ENCODE data around the gene MCM3AP.
"Not testable (repeated sequence)": the region's sequence is repeated elsewhere in the genome, so short reads cannot be mapped to it uniquely, and the experiment has no call there.

The MCM3AP gene

GRCh38 chr21:46202592-46203202 is 82.7 kb downstream of the MCM3AP start:
- no peaks in the 10 kb centered on the region for H3K4me1 ChIP-seq (ENCODE audit: control insufficient read depth, insufficient read depth, low read length)
- no peaks in the 10 kb centered on the region for H3K9me3 ChIP-seq (ENCODE audit: control insufficient read depth, insufficient read depth, low read length)
- H3K4me3 ChIP-seq (ENCODE audit: low read depth, low read length): no peak overlapping the region
- H3K36me3 ChIP-seq (ENCODE audit: control insufficient read depth, insufficient read depth, low read length): peaks cover 26% of the 10 kb centered on the region
- H3K9ac ChIP-seq (ENCODE audit: low read depth, low read length): no peak overlapping the region
- no peaks in the 10 kb centered on the region for H3K27me3 ChIP-seq (ENCODE audit: control insufficient read depth, insufficient read depth, low read length)

- peaks cover 16% of the 10 kb centered on the region for H3K36me3 ChIP-seq (ENCODE audit: control insufficient read depth, insufficient read depth, low read length)
- H3K9ac ChIP-seq (ENCODE audit: low read depth, low read length); H3K9me3 ChIP-seq (ENCODE audit: control insufficient read depth, insufficient read depth, low read length); H3K4me3 ChIP-seq (ENCODE audit: low read depth, low read length); H3K27me3 ChIP-seq (ENCODE audit: control insufficient read depth, insufficient read depth, low read length); H3K4me1 ChIP-seq (ENCODE audit: control insufficient read depth, insufficient read depth, low read length): not testable (repeated sequence)
These were observed 84.3 kb downstream of the MCM3AP start for GRCh38 chr21:46200877-46201803.

GRCh38 chr21:46199436-46200373 is 85.7 kb downstream of the MCM3AP start:
- H3K4me3 ChIP-seq (ENCODE audit: low read depth, low read length): no peak overlapping the region
- H3K27me3 ChIP-seq (ENCODE audit: control insufficient read depth, insufficient read depth, low read length): no peaks in the 10 kb centered on the region
- H3K4me1 ChIP-seq (ENCODE audit: control insufficient read depth, insufficient read depth, low read length): no peaks in the 10 kb centered on the region
- no peaks in the 10 kb centered on the region for H3K9me3 ChIP-seq (ENCODE audit: control insufficient read depth, insufficient read depth, low read length)
- peaks cover 13% of the 10 kb centered on the region for H3K36me3 ChIP-seq (ENCODE audit: control insufficient read depth, insufficient read depth, low read length)
- no peak overlapping the region for H3K9ac ChIP-seq (ENCODE audit: low read depth, low read length)

GRCh38 chr21:46196733-46197132 is 88.7 kb downstream of the MCM3AP start:
- Histone ChIP-seq H3K9ac (ENCODE audit: low read depth, low read length) (no peak overlapping the region), H3K36me3 (ENCODE audit: control insufficient read depth, insufficient read depth, low read length) (peaks cover 26% of the 10 kb centered on the region), H3K4me3 (ENCODE audit: low read depth, low read length) (no peak overlapping the region), H3K4me1 (ENCODE audit: control insufficient read depth, insufficient read depth, low read length) (no peaks in the 10 kb centered on the region), H3K9me3 (ENCODE audit: control insufficient read depth, insufficient read depth, low read length) (no peaks in the 10 kb centered on the region), H3K27me3 (ENCODE audit: control insufficient read depth, insufficient read depth, low read length) (no peaks in the 10 kb centered on the region)

- no peaks in the 10 kb centered on the region for H3K4me1 ChIP-seq (ENCODE audit: control insufficient read depth, insufficient read depth, low read length)
- H3K9me3 ChIP-seq (ENCODE audit: control insufficient read depth, insufficient read depth, low read length): no peaks in the 10 kb centered on the region
- H3K4me3 ChIP-seq (ENCODE audit: low read depth, low read length): no peak overlapping the region
- no peak overlapping the region for H3K9ac ChIP-seq (ENCODE audit: low read depth, low read length)
- peaks cover 29% of the 10 kb centered on the region for H3K36me3 ChIP-seq (ENCODE audit: control insufficient read depth, insufficient read depth, low read length)
- no peaks in the 10 kb centered on the region for H3K27me3 ChIP-seq (ENCODE audit: control insufficient read depth, insufficient read depth, low read length)
These were observed 89.7 kb downstream of the MCM3AP start for GRCh38 chr21:46195595-46196195.

- Histone ChIP-seq H3K36me3 (ENCODE audit: control insufficient read depth, insufficient read depth, low read length) (peaks cover 33% of the 10 kb centered on the region), H3K4me3 (ENCODE audit: low read depth, low read length) (no peak overlapping the region)
These were observed 90.8 kb downstream of the MCM3AP start for GRCh38 chr21:46194374-46195334.

GRCh38 chr21:46193829-46194373 is 91.5 kb downstream of the MCM3AP start:
- H3K36me3 ChIP-seq (ENCODE audit: control insufficient read depth, insufficient read depth, low read length): peaks cover 33% of the 10 kb centered on the region
- H3K4me1 ChIP-seq (ENCODE audit: control insufficient read depth, insufficient read depth, low read length): no peaks in the 10 kb centered on the region

More at GRCh38 chr21:46194374-46195334, 90.8 kb downstream of the MCM3AP start:
- no peaks in the 10 kb centered on the region for H3K4me1 ChIP-seq (ENCODE audit: control insufficient read depth, insufficient read depth, low read length)
- H3K9me3 ChIP-seq (ENCODE audit: control insufficient read depth, insufficient read depth, low read length): no peaks in the 10 kb centered on the region
- H3K9ac ChIP-seq (ENCODE audit: low read depth, low read length): no peak overlapping the region
- H3K27me3 ChIP-seq (ENCODE audit: control insufficient read depth, insufficient read depth, low read length): no peaks in the 10 kb centered on the region

GRCh38 chr21:46191686-46192575 is 93.5 kb downstream of the MCM3AP start:
- H3K4me1 ChIP-seq (ENCODE audit: control insufficient read depth, insufficient read depth, low read length): peaks cover 3% of the 10 kb centered on the region
- H3K36me3 ChIP-seq (ENCODE audit: control insufficient read depth, insufficient read depth, low read length): peaks cover 33% of the 10 kb centered on the region
- no peaks in the 10 kb centered on the region for H3K9me3 ChIP-seq (ENCODE audit: control insufficient read depth, insufficient read depth, low read length)
- no peak overlapping the region for H3K9ac ChIP-seq (ENCODE audit: low read depth, low read length)
- H3K4me3 ChIP-seq (ENCODE audit: low read depth, low read length): no peak overlapping the region
- no peaks in the 10 kb centered on the region for H3K27me3 ChIP-seq (ENCODE audit: control insufficient read depth, insufficient read depth, low read length)

More at GRCh38 chr21:46193829-46194373, 91.5 kb downstream of the MCM3AP start:
- H3K9me3 ChIP-seq (ENCODE audit: control insufficient read depth, insufficient read depth, low read length): no peaks in the 10 kb centered on the region
- no peak overlapping the region for H3K9ac ChIP-seq (ENCODE audit: low read depth, low read length)
- no peak overlapping the region for H3K4me3 ChIP-seq (ENCODE audit: low read depth, low read length)
- H3K27me3 ChIP-seq (ENCODE audit: control insufficient read depth, insufficient read depth, low read length): no peaks in the 10 kb centered on the region

- peaks cover 3% of the 10 kb centered on the region for H3K4me1 ChIP-seq (ENCODE audit: control insufficient read depth, insufficient read depth, low read length)
- peaks cover 28% of the 10 kb centered on the region for H3K36me3 ChIP-seq (ENCODE audit: control insufficient read depth, insufficient read depth, low read length)
- no peak overlapping the region for H3K9ac ChIP-seq (ENCODE audit: low read depth, low read length)
- no peak overlapping the region for H3K4me3 ChIP-seq (ENCODE audit: low read depth, low read length)
- no peaks in the 10 kb centered on the region for H3K9me3 ChIP-seq (ENCODE audit: control insufficient read depth, insufficient read depth, low read length)
- H3K27me3 ChIP-seq (ENCODE audit: control insufficient read depth, insufficient read depth, low read length): no peaks in the 10 kb centered on the region
These were observed 94.1 kb downstream of the MCM3AP start for GRCh38 chr21:46191257-46191685.

All from iPS-15b (cell line).